SK-N-SH (cell line): ENCODE measurements around the gene SLC25A51. TPM values are rescaled to one million over a fixed set of nuclear protein-coding genes. Genes with fewer than 3 reads are reported as not detected.

ENCODE experiments used
- CTCF ChIP-seq: fragments of 200-600 bp; sonication (generic); IDR thresholded peaks from 2 replicates; pipeline ENCODE4 v1.6.1; 2017; ENCODE audit warnings: antibody characterized with exemption, mild to moderate bottlenecking, moderate library complexity
- EZH2phosphoT487 ChIP-seq: fragments of 200-600 bp; sonication (generic); IDR thresholded peaks from 2 replicates; pipeline ENCODE4 v1.6.1; 2017; ENCODE audit warnings: low read depth, mixed run types, mild to moderate bottlenecking, antibody characterized with exemption, moderate library complexity, borderline replicate concordance
- FOXM1 ChIP-seq: IDR thresholded peaks from 2 replicates; pipeline ENCODE4 v1.4.0; 2012; ENCODE audit warnings: low read depth, mild to moderate bottlenecking
- GABPA ChIP-seq: IDR thresholded peaks from 2 replicates; pipeline ENCODE4 v1.4.0; 2012; ENCODE audit warnings: low read depth, mild to moderate bottlenecking
- GATA2 ChIP-seq: sonication (generic); formaldehyde crosslinking; IDR thresholded peaks from 2 replicates; pipeline ENCODE4 v1.5.0; 2020; ENCODE audit warnings: mild to moderate bottlenecking, missing genetic modification reagents
- MAX ChIP-seq: IDR thresholded peaks from 2 replicates; pipeline ENCODE4 v1.4.0; 2012; ENCODE audit warnings: low read depth
- NRF1 ChIP-seq: IDR thresholded peaks from 2 replicates; pipeline ENCODE4 v1.6.1; 2012; ENCODE audit warnings: low read depth, mild to moderate bottlenecking, low read length
- PBX3 ChIP-seq: IDR thresholded peaks from 2 replicates; pipeline ENCODE4; 2012
- RAD21 ChIP-seq: IDR thresholded peaks from 2 replicates; pipeline ENCODE4 v1.6.1; 2012; ENCODE audit warnings: mild to moderate bottlenecking, low read length
- RCOR1 ChIP-seq: fragments of 150-350 bp; IDR thresholded peaks from 2 replicates; pipeline ENCODE4 v1.6.1; 2017; ENCODE audit warnings: antibody characterized with exemption, low read length
- RFX5 ChIP-seq: IDR thresholded peaks from 2 replicates; pipeline ENCODE4 v1.6.1; 2012; ENCODE audit warnings: mild to moderate bottlenecking, improper control_type of control experiment, low read length
- TAF1 ChIP-seq: IDR thresholded peaks from 2 replicates; pipeline ENCODE4 v1.6.1; 2012; ENCODE audit warnings: low read depth, mild to moderate bottlenecking, low read length, moderate library complexity, borderline replicate concordance
- TEAD4 ChIP-seq: IDR thresholded peaks from 2 replicates; pipeline ENCODE4 v1.4.0; 2012; ENCODE audit warnings: mild to moderate bottlenecking, borderline replicate concordance; ENCODE audit not compliant: insufficient read depth
- USF1 ChIP-seq: IDR thresholded peaks from 2 replicates; pipeline ENCODE4 v1.4.0; 2012; ENCODE audit warnings: low read depth, borderline replicate concordance
- ZBTB33 ChIP-seq: IDR thresholded peaks from 2 replicates; pipeline ENCODE4 v1.4.0; 2012; ENCODE audit warnings: low read depth, borderline replicate concordance
- polyA plus RNA-seq, 3 experiments: library from polyadenylated mRNA; depleted of rRNA; stranded (reverse); fragments of >200 nt; gene quantifications; 2 replicates each; pipeline ENCODE4 v1.2.3, GENCODE V29; 2012

SLC25A51 gene
- polyA plus RNA-seq, 1 of the 3 experiments (the other 2 are of a cell fraction): 13.3 TPM

- 0 out of 2 replicates have a peak, but pooled peaks have one; percentile 18 for TF ChIP-seq ZBTB33
- peak; percentile 59 for TF ChIP-seq MAX
- peak; percentile 66 for TF ChIP-seq GATA2 (CRISPR knock-in tag)
- TF ChIP-seq TEAD4: peak; percentile 25; the same call in 1 of the 2 replicates
- no peak for TF ChIP-seq USF1
- TF ChIP-seq CTCF: 0 out of 2 replicates have a peak, but pooled peaks have one; percentile 13
- TF ChIP-seq RAD21: peak; percentile 1; the same call in 1 of the 2 replicates
- no peak for TF ChIP-seq EZH2phosphoT487
- TF ChIP-seq TAF1: no peak
- TF ChIP-seq GABPA: no peak
- TF ChIP-seq NRF1: no peak
- no peak for TF ChIP-seq RFX5
- TF ChIP-seq FOXM1: no peak
- peak; percentile 64; the same call in 1 of the 2 replicates for TF ChIP-seq RCOR1
- TF ChIP-seq PBX3: peak; percentile 59
Measured at GRCh38 chr9:37938121-37938891, 34.4 kb upstream of the SLC25A51 start (continued).
